ENCODE results near the gene EPB41L5. TPM values are rescaled to one million over a fixed set of nuclear protein-coding genes. Genes with fewer than 3 reads are reported as not detected.
"Not testable (repeated sequence)": the region's sequence is repeated elsewhere in the genome, so short reads cannot be mapped to it uniquely, and the experiment has no call there.

EPB41L5 gene
- total RNA-seq, 1 experiment from 2014 or later, result 19.0 TPM

GRCh38 chr2:120132691-120133090 lies 119.8 kb downstream of the EPB41L5 start:
- no peak for TF ChIP-seq CTCF (IDR thresholded peaks at IDR 0.05; ENCODE audit: unreplicated experiment)
- intact Hi-C loops (cut with micrococcal nuclease), result no loop called here
- DNase-seq (ENCODE audit: unreplicated experiment), result no peak
- H3K9me3 Mint-ChIP-seq (ENCODE audit: unreplicated experiment), result no peaks in the 10 kb centered on the region
- no peak overlapping the region for H3K27ac Mint-ChIP-seq (ENCODE audit: low read depth, unreplicated experiment)
- ChIA-PET POLR2A (interaction anchor here (0.7 to 1.2 kb wide), 2 partner anchors 13 to 100 kb away, joined by 3 read pairs; no protein-coding TSS in a partner anchor), CTCF (interaction anchor here (1.0 to 3.6 kb wide), 5 partner anchors 16 to 471 kb away, joined by 3 to 25 read pairs (median 3); no protein-coding TSS in a partner anchor)
- H3K4me3 Mint-ChIP-seq (ENCODE audit: unreplicated experiment), result no peak overlapping the region
- no peaks in the 10 kb centered on the region for H3K27me3 Mint-ChIP-seq (ENCODE audit: insufficient read depth, unreplicated experiment)
- H3K4me1 Mint-ChIP-seq (ENCODE audit: insufficient read depth, unreplicated experiment), result peaks cover 28% of the 10 kb centered on the region
- BruUV-seq (replicated peaks), result no TSS peak
- peaks cover 21% of the 10 kb centered on the region for H3K36me3 Mint-ChIP-seq (ENCODE audit: insufficient read depth, unreplicated experiment)

- intact Hi-C loops (cut with micrococcal nuclease), result no loop called here
- Mint-ChIP-seq H3K9me3 (ENCODE audit: unreplicated experiment) (no peaks in the 10 kb centered on the region), H3K27ac (ENCODE audit: low read depth, unreplicated experiment) (peak overlapping the region; percentile 70), H3K36me3 (ENCODE audit: insufficient read depth, unreplicated experiment) (peaks cover 21% of the 10 kb centered on the region), H3K27me3 (ENCODE audit: insufficient read depth, unreplicated experiment) (no peaks in the 10 kb centered on the region), H3K4me3 (ENCODE audit: unreplicated experiment) (no peak overlapping the region), H3K4me1 (ENCODE audit: insufficient read depth, unreplicated experiment) (peaks cover 28% of the 10 kb centered on the region)
- ChIA-PET POLR2A (interaction anchor here (0.6 to 1.2 kb wide), 2 partner anchors 12 to 477 kb away, joined by 3 to 4 read pairs; no protein-coding TSS in a partner anchor), CTCF (interaction anchor here (0.7 to 3.6 kb wide), 6 partner anchors 16 to 943 kb away, joined by 3 to 25 read pairs (median 4); no protein-coding TSS in a partner anchor)
- TF ChIP-seq CTCF (IDR thresholded peaks at IDR 0.05; ENCODE audit: unreplicated experiment), result no peak
- DNase-seq (ENCODE audit: unreplicated experiment), result peak; percentile 58
- no TSS peak for BruUV-seq (replicated peaks)
Measured at GRCh38 chr2:120133572-120134244, 120.8 kb downstream of the EPB41L5 start.

GRCh38 chr2:120134263-120134662 lies 121.4 kb downstream of the EPB41L5 start:
- no peaks in the 10 kb centered on the region for H3K27me3 Mint-ChIP-seq (ENCODE audit: insufficient read depth, unreplicated experiment)
- BruUV-seq (replicated peaks), result no TSS peak

GRCh38 chr2:120135013-120135412 lies 122.1 kb downstream of the EPB41L5 start:
- intact Hi-C loops (cut with micrococcal nuclease); DNase-seq (ENCODE audit: unreplicated experiment); CTCF ChIA-PET; H3K9me3 Mint-ChIP-seq (ENCODE audit: unreplicated experiment); H3K27me3 Mint-ChIP-seq (ENCODE audit: insufficient read depth, unreplicated experiment); BruUV-seq (replicated peaks); H3K4me3 Mint-ChIP-seq (ENCODE audit: unreplicated experiment): not testable (repeated sequence)
- POLR2A ChIA-PET, result interaction anchor here (0.6 kb wide), 1 partner anchor 455 kb away, joined by 3 read pairs; no protein-coding TSS in a partner anchor
- Mint-ChIP-seq H3K36me3 (ENCODE audit: insufficient read depth, unreplicated experiment) (peaks cover 21% of the 10 kb centered on the region), H3K27ac (ENCODE audit: low read depth, unreplicated experiment) (peak overlapping the region; percentile 70), H3K4me1 (ENCODE audit: insufficient read depth, unreplicated experiment) (peaks cover 28% of the 10 kb centered on the region)

More at GRCh38 chr2:120134263-120134662, 121.4 kb downstream of the EPB41L5 start:
- H3K36me3 Mint-ChIP-seq (ENCODE audit: insufficient read depth, unreplicated experiment), result peaks cover 21% of the 10 kb centered on the region
- H3K27ac Mint-ChIP-seq (ENCODE audit: low read depth, unreplicated experiment), result peak overlapping the region; percentile 70
- no peak for TF ChIP-seq CTCF (IDR thresholded peaks at IDR 0.05; ENCODE audit: unreplicated experiment)
- ChIA-PET POLR2A (interaction anchor here (0.6 kb wide), 1 partner anchor 477 kb away, joined by 4 read pairs; no protein-coding TSS in a partner anchor), CTCF (interaction anchor here (0.7 to 3.6 kb wide), 4 partner anchors 18 to 67 kb away, joined by 3 to 25 read pairs (median 6); no protein-coding TSS in a partner anchor)
- no peak overlapping the region for H3K4me3 Mint-ChIP-seq (ENCODE audit: unreplicated experiment)
- intact Hi-C loops (cut with micrococcal nuclease), result no loop called here
- H3K9me3 Mint-ChIP-seq (ENCODE audit: unreplicated experiment), result no peaks in the 10 kb centered on the region
- DNase-seq (ENCODE audit: unreplicated experiment), result peak; percentile 96
- peaks cover 28% of the 10 kb centered on the region for H3K4me1 Mint-ChIP-seq (ENCODE audit: insufficient read depth, unreplicated experiment)

All from MCF 10A (cell line).